Endothelial cell of umbilical vein (primary cell): ENCODE measurements around the gene CACNA1C. TPM values are rescaled to one million over a fixed set of nuclear protein-coding genes. Genes with fewer than 3 reads are reported as not detected.

Experiments used
- BruUV-seq: library from RNA; stranded (reverse); fragments of 400-500 nt; replicated peaks from 2 replicates; lab custom pipeline; 2021; lab: Mats Ljungman, UMichigan
- CTCF ChIA-PET: fragments of 300-600, 350-600 bp; sonication (Branson Sonifier 250); formaldehyde crosslinking; loops from one replicate; lab custom pipeline; 2021; ENCODE audit warnings: antibody characterized with exemption, inconsistent platforms; lab: Charles Lee
- POLR2A ChIA-PET: fragments of 300-600, 350-600 bp; sonication (Branson Sonifier 250); formaldehyde crosslinking; loops from one replicate; lab custom pipeline; 2021; ENCODE audit warnings: antibody characterized with exemption, inconsistent platforms; lab: Charles Lee
- DNase-seq: peaks from one replicate; pipeline ENCODE4 v3.0.0-alpha.2; 2011; ENCODE audit warnings: low read depth, low spot score
- FAIRE-seq: peaks from 2 replicates; lab custom pipeline; 2011; peaks lifted over from hg19 to GRCh38; lab: Jason Lieb, UNC
- H2AFZ ChIP-seq: 2 replicates; pipeline ENCODE4 v1.6.0; 2012; ENCODE audit warnings: low read depth, low read length, control low read depth, inconsistent platforms
- H3K27ac ChIP-seq: 2 replicates; pipeline ENCODE4 v1.5.1; 2011; ENCODE audit warnings: low read depth, mild to moderate bottlenecking, control low read depth, low read length, moderate library complexity; ENCODE audit not compliant: insufficient read depth
- H3K27me3 ChIP-seq, 2 experiments: 2 replicates each; pipeline versions ENCODE4 v1.6.0 to v1.6.1; 2011; ENCODE audit warnings: low read length in 2 of 2, mixed read lengths in 1 of 2; ENCODE audit not compliant: control insufficient read depth in 2 of 2, insufficient read depth in 2 of 2
- H3K36me3 ChIP-seq, 2 experiments: 2 replicates in 1 of 2; 3 replicates in 1 of 2; pipeline ENCODE4 v1.5.1; 2011; ENCODE audit warnings: low read length in 2 of 2, mild to moderate bottlenecking in 1 of 2, moderate library complexity in 1 of 2; ENCODE audit not compliant: control insufficient read depth in 2 of 2, insufficient read depth in 2 of 2; ENCODE audit errors: extremely low read depth in 1 of 2
- H3K4me1 ChIP-seq: 3 replicates; pipeline ENCODE4 v1.5.1; 2011; ENCODE audit warnings: mild to moderate bottlenecking, low read length; ENCODE audit not compliant: control insufficient read depth, insufficient read depth; ENCODE audit errors: extremely low read depth
- H3K4me2 ChIP-seq: 2 replicates; pipeline ENCODE4 v1.6.1; 2011; ENCODE audit warnings: low read length, control low read depth, mixed read lengths; ENCODE audit not compliant: insufficient read depth
- H3K4me3 ChIP-seq, 3 experiments: fragments of 200-600 bp in 1 of 3; sonication (generic), shearing (Covaris generic) in 1 of 3; replicated peaks in 1 of 3; 2 replicates each; pipeline ENCODE4 v1.5.1; 2011 to 2016; ENCODE audit warnings: control low read depth in 3 of 3, low read length in 3 of 3, mild to moderate bottlenecking in 2 of 3, inconsistent platforms in 1 of 3, low read depth in 1 of 3, moderate library complexity in 1 of 3; ENCODE audit not compliant: insufficient read depth in 1 of 3
- H3K79me2 ChIP-seq: 2 replicates; pipeline ENCODE4 v1.6.0; 2012; ENCODE audit warnings: low read length, inconsistent platforms; ENCODE audit not compliant: control insufficient read depth, insufficient read depth
- H3K9ac ChIP-seq: replicated peaks from 2 replicates; pipeline ENCODE3; 2011; ENCODE audit warnings: low read length, control low read depth; ENCODE audit not compliant: insufficient read depth; ENCODE audit errors: extremely low read depth
- H3K9me1 ChIP-seq: replicated peaks from 3 replicates; pipeline ENCODE4 v1.6.0; 2011; ENCODE audit warnings: mild to moderate bottlenecking, low read length; ENCODE audit not compliant: control insufficient read depth, insufficient read depth; ENCODE audit errors: extremely low read depth
- H3K9me3 ChIP-seq: replicated peaks from 2 replicates; pipeline ENCODE4 v1.5.1; 2012; ENCODE audit warnings: low read length, inconsistent platforms; ENCODE audit not compliant: control insufficient read depth, insufficient read depth
- H4K20me1 ChIP-seq: replicated peaks from 2 replicates; pipeline ENCODE3; 2011; ENCODE audit warnings: mild to moderate bottlenecking, low read length; ENCODE audit not compliant: control insufficient read depth, insufficient read depth; ENCODE audit errors: extremely low read depth
- EZH2 ChIP-seq: IDR thresholded peaks from 2 replicates; pipeline ENCODE4 v1.6.1; 2012; ENCODE audit warnings: borderline replicate concordance, low read depth, mild to moderate bottlenecking, moderate library complexity, low read length, inconsistent platforms; ENCODE audit not compliant: severe bottlenecking
- FOS ChIP-seq: IDR thresholded peaks from 2 replicates; pipeline ENCODE4 v1.6.1; 2011; ENCODE audit warnings: mild to moderate bottlenecking, low read length, moderate library complexity, borderline replicate concordance; ENCODE audit not compliant: insufficient read depth
- GATA2 ChIP-seq: IDR thresholded peaks from 2 replicates; pipeline ENCODE4 v1.7.0; 2011; ENCODE audit warnings: low read depth, mild to moderate bottlenecking, moderate library complexity, mixed read lengths, low read length; ENCODE audit not compliant: insufficient read length, insufficient read depth
- JUN ChIP-seq: IDR thresholded peaks from 2 replicates; pipeline ENCODE4 v1.6.1; 2011; ENCODE audit warnings: borderline replicate concordance, low read depth; ENCODE audit not compliant: insufficient read length, insufficient read depth
- MAX ChIP-seq: IDR thresholded peaks from 2 replicates; pipeline ENCODE4 v1.6.1; 2011; ENCODE audit not compliant: insufficient read depth, insufficient read length
- MYC ChIP-seq: IDR thresholded peaks from one replicate; pipeline ENCODE4 v1.6.1; 2011; ENCODE audit warnings: mild to moderate bottlenecking, low read depth, low read length
- POLR2A ChIP-seq: IDR thresholded peaks from 2 replicates; pipeline ENCODE4 v1.6.1; 2012; ENCODE audit warnings: low read depth, mild to moderate bottlenecking, control low read depth, low read length
- POLR2AphosphoS5 ChIP-seq: IDR thresholded peaks from 2 replicates; pipeline ENCODE4 v1.6.1; 2012; ENCODE audit warnings: low read depth, mild to moderate bottlenecking, control low read depth, low read length, moderate library complexity; ENCODE audit not compliant: insufficient read depth
- dilution Hi-C: fragments of 300-500 bp; cut with MboI; formaldehyde crosslinking; loops from one replicate; pipeline ENCODE4 v1.15.0; 2019; ENCODE audit warnings: low sequenced_read_pairs; ENCODE audit not compliant: extremely low pct_ligation_motif_present
- intact Hi-C: fragments of 100-400 bp; cut with micrococcal nuclease; formaldehyde crosslinking; loops from one replicate; pipeline ENCODE4 v1.10.0; 2022
- polyA plus RNA-seq, 4 experiments: library from polyadenylated mRNA; depleted of rRNA in 3 of 4; stranded (reverse) in 3 of 4; unstranded in 1 of 4; fragments of >200 nt; gene quantifications; 2 replicates each; pipeline versions ENCODE4 v1.2.1 to v1.2.3, GENCODE V29; 2011 to 2012; ENCODE audit warnings: missing spikeins in 1 of 4
- total RNA-seq: library from RNA; stranded (reverse); gene quantifications from 2 replicates; pipeline ENCODE4 v1.2.3, GENCODE V29; 2021
- TF ChIP-seq, protein P1 (sequence below), 2 donors: IDR thresholded peaks; 1 replicate in 1 of 2; 2 replicates in 1 of 2; pipeline ENCODE4 v1.5.1; 2011; ENCODE audit warnings: low read length in 2 of 2, mild to moderate bottlenecking in 2 of 2, moderate library complexity in 2 of 2, control low read depth in 1 of 2, inconsistent platforms in 1 of 2, low read depth in 1 of 2; ENCODE audit not compliant: insufficient read depth in 1 of 2; ENCODE audit errors: extremely low read depth in 1 of 2

The CACNA1C gene
- total and polyA plus RNA-seq, 2 donors (not counting 3 experiments of a cell fraction or from before 2014, with no cell fraction given) = not detected

GRCh38 chr12:2539938-2540337, 487.2 kb downstream of the CACNA1C start:
- H3K4me1 ChIP-seq = no peaks in the 10 kb centered on the region
- H3K36me3 ChIP-seq = no peaks in the 10 kb centered on the region
- dilution Hi-C loops = no loop called here
- H3K27me3 ChIP-seq = no peaks in the 10 kb centered on the region
- H3K4me2 ChIP-seq = no peak overlapping the region
- DNase-seq (no peak), FAIRE-seq (no peak)
- BruUV-seq = no TSS peak
- no peak overlapping the region for H3K9ac ChIP-seq
- TF ChIP-seq POLR2A (no peak), POLR2AphosphoS5 (no peak), GATA2 (no peak), EZH2 (no peak), MYC (no peak), FOS (no peak), MAX (no peak), JUN (no peak)
- TF ChIP-seq, protein P1, sequence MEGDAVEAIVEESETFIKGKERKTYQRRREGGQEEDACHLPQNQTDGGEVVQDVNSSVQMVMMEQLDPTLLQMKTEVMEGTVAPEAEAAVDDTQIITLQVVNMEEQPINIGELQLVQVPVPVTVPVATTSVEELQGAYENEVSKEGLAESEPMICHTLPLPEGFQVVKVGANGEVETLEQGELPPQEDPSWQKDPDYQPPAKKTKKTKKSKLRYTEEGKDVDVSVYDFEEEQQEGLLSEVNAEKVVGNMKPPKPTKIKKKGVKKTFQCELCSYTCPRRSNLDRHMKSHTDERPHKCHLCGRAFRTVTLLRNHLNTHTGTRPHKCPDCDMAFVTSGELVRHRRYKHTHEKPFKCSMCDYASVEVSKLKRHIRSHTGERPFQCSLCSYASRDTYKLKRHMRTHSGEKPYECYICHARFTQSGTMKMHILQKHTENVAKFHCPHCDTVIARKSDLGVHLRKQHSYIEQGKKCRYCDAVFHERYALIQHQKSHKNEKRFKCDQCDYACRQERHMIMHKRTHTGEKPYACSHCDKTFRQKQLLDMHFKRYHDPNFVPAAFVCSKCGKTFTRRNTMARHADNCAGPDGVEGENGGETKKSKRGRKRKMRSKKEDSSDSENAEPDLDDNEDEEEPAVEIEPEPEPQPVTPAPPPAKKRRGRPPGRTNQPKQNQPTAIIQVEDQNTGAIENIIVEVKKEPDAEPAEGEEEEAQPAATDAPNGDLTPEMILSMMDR (IDR thresholded peaks at IDR 0.05; ENCODE audit: extremely low read depth in 1 of 2, insufficient read depth in 1 of 2, low read depth in 1 of 2, low read length in 2 of 2) = no peak
- POLR2A ChIA-PET = no interaction called here
- no peak overlapping the region for H2AFZ ChIP-seq
- H3K4me3 ChIP-seq = no peak overlapping the region
- H3K79me2 ChIP-seq = no peaks in the 10 kb centered on the region
- no peaks in the 10 kb centered on the region for H4K20me1 ChIP-seq
- intact Hi-C loops = no loop called here
- CTCF ChIA-PET = no interaction called here
- H3K9me3 ChIP-seq = no peaks in the 10 kb centered on the region
- no peak overlapping the region for H3K27ac ChIP-seq
- no peaks in the 10 kb centered on the region for H3K9me1 ChIP-seq
